Measurements from ENCODE around the gene PIK3CD. TPM values are rescaled to one million over a fixed set of nuclear protein-coding genes. Genes with fewer than 3 reads are reported as not detected.

The PIK3CD gene
- total RNA-seq: 100 to 1,000 TPM; 129 to 138 TPM

DNA sequence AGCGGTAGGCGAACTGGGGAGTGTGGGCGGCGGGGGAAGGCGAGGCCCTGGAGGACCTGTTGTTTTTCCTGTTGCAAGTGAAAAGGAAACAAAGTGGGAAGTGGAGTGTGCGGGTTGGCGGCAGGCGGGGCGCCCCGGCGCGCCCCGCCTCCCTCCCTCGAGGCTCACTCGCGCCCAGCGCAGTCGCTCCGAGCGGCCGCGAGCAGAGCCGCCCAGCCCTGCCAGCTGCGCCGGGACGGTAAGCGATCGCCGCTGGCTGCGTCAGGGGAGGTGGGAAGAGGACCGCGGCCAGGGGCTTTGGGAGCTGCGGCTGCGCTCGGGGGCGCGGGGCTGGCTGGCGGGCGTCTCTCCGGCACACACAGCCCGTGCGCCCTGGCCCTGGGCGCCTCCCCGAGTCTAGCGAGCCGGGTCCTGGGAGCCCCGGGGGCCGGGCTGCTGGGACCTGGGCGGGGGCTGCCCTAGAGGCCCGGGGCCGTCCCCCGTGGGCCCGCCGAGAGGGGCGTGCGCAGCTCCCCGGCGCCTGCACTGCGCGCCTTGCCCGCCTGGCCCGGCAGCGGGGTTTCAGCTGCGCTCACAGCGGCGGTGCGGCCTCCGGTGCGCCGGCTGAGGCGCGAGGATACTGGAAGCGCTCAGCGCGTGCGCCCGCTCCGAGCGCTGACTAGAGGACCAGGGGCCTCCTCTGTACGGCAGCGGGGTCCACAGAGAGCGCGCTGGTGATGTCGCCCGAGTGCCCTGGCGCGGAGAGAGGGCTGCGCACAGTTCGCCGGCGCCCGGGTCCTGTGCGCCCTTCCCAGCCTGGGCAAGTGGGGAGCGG lies at the start of gene PIK3CD:
Gene PIK3CD (plus strand): TSS at position 167 of the 814 bp plus-strand sequence. CDS start 58,725 bp downstream, outside the sequence.
- ChIA-PET CTCF (interaction anchor here (1.2 to 9.0 kb wide), 8 partner anchors 19 to 73 kb away, joined by 3 to 113 read pairs (median 4); no protein-coding TSS in a partner anchor), POLR2A (interaction anchor here (0.6 to 7.1 kb wide), 5 partner anchors 15 to 136 kb away, joined by 3 to 114 read pairs (median 4); no protein-coding TSS in a partner anchor)
- H3K27ac Mint-ChIP-seq: peak within 1 kb of the TSS; percentile 100
- peak within 1 kb of the TSS; percentile 97 for H3K4me3 Mint-ChIP-seq
- DNase-seq: peak; percentile 61
- peaks cover 18% of the 10 kb centered on the region for H3K36me3 Mint-ChIP-seq
- no peaks in the 10 kb centered on the region for H3K27me3 Mint-ChIP-seq
- H3K9me3 Mint-ChIP-seq: no peaks in the 10 kb centered on the region
- peaks cover 39% of the 10 kb centered on the region for H3K4me1 Mint-ChIP-seq (ENCODE audit: low read depth)
- intact Hi-C loops (cut with micrococcal nuclease): no loop called here

GRCh38 chr1:9601942-9602793 lies 49.4 kb upstream of the PIK3CD start:
- Mint-ChIP-seq H3K27me3 (no peaks in the 10 kb centered on the region), H3K36me3 (peaks cover 2% of the 10 kb centered on the region), H3K4me1 (ENCODE audit: low read depth) (no peaks in the 10 kb centered on the region), H3K27ac (no peak overlapping the region), H3K9me3 (no peaks in the 10 kb centered on the region), H3K4me3 (no peak overlapping the region)
- CTCF ChIA-PET: no interaction called here
- POLR2A ChIA-PET: no interaction called here
- intact Hi-C loops (cut with micrococcal nuclease): no loop called here
- DNase-seq: no peak

- Mint-ChIP-seq H3K36me3 (peaks cover 2% of the 10 kb centered on the region), H3K4me3 (no peak overlapping the region), H3K9me3 (no peaks in the 10 kb centered on the region), H3K27me3 (no peaks in the 10 kb centered on the region), H3K27ac (no peak overlapping the region), H3K4me1 (ENCODE audit: low read depth) (no peaks in the 10 kb centered on the region)
- POLR2A ChIA-PET: no interaction called here
- CTCF ChIA-PET: no interaction called here
- intact Hi-C loops (cut with micrococcal nuclease): no loop called here
- no peak for DNase-seq
Observed at GRCh38 chr1:9602794-9603167, 48.8 kb upstream of the PIK3CD start.

DNA sequence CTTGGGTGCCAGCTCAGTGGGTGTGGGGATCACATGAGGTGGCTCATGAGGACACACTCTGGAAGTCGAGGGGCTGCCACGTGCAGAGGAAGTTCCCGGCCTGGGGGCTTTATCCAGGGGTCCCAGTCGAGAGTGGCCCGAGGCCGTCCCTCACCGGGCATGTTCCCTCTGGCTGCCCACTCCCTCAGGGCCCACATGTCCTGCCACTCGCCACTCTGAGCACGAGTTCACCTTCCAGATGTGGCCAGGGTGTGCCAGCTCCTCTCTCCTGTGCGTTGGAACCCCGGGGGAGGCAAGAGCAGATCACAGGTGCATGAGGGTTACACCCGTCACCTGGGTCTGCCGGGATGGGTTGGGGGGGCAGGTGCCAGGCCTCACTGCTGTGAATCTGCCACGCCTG lies 48.2 kb upstream of the PIK3CD start:
- Mint-ChIP-seq H3K4me1 (ENCODE audit: low read depth) (no peaks in the 10 kb centered on the region), H3K9me3 (no peaks in the 10 kb centered on the region), H3K27ac (no peak overlapping the region), H3K27me3 (no peaks in the 10 kb centered on the region), H3K4me3 (no peak overlapping the region), H3K36me3 (no peaks in the 10 kb centered on the region)
- ChIA-PET POLR2A (no interaction called here), CTCF (no interaction called here)
- intact Hi-C loops (cut with micrococcal nuclease): no loop called here
- DNase-seq: no peak

DNA sequence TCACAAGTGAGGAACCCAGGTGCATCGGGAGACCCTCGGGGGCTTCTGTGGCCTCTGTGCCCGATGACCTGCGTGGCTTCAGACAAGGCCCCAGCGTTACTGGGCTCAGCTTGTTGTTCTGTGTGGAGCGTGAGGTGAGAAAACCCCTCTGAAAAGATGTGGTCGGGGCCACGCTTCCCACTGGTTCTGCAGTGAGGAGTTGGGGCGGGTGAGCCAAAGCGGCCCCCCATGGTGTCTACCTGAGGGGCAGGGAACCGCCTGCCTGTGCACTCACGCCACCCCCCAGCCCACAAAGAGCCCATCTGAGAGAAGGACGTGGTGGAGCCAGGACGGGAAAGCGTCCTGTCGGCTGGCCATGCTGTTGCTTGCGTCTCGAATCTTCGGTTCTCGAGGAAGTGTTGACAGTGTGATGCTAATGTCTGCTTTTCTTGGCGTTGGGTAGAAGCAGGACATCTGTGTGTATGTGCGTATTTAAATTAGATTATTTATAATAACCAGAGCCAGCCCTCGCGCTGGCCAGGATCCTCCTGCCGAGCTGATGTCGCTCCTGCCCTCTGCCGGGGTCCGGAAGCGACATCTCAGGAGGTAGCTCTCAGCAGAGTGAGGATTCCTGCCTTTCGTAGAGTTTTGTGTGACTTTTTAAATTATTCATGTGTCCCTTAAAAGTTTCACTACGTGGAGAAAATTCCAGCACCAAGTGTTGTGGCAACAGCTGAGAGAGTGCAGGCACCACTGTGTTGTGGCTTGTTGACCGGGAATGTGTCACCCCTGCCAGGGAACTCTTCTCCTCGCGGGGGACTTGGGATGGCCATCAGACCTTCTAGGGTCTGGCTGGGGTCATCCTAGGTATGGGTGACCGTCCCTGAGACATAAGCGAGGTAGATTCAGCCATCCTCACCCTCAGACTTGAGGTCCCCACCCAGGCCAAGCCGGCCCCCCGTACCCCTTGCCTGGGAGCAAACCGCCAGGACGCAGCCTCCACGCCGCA lies 47.5 kb upstream of the PIK3CD start:
- H3K27ac Mint-ChIP-seq: no peak overlapping the region
- no peak for DNase-seq
- ChIA-PET POLR2A (no interaction called here), CTCF (no interaction called here)
- H3K4me3 Mint-ChIP-seq: no peak overlapping the region
- H3K27me3 Mint-ChIP-seq: no peaks in the 10 kb centered on the region
- no peaks in the 10 kb centered on the region for H3K36me3 Mint-ChIP-seq
- no peaks in the 10 kb centered on the region for H3K4me1 Mint-ChIP-seq (ENCODE audit: low read depth)
- H3K9me3 Mint-ChIP-seq: no peaks in the 10 kb centered on the region
- intact Hi-C loops (cut with micrococcal nuclease): no loop called here

DNA sequence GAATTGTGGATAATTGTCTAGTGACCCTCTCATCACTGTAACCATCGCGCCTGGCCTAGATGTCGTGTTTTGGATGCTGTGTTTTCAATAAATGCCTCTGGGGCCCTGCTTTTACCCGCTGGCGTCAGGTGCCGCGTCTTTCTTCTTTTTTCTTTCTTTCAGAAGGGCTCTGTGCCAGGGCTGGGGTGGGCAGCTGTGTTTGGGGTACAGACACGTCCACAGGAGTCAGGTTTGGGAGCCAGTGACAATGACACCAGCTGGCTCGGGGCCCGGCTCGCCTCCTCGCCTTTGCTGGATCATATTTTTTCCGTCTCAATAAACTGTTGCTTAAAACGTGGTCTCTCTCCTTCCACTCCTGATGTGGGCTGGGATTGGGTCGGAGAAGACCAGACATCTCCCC lies 46.7 kb upstream of the PIK3CD start:
- Mint-ChIP-seq H3K27me3 (no peaks in the 10 kb centered on the region), H3K9me3 (no peaks in the 10 kb centered on the region), H3K36me3 (no peaks in the 10 kb centered on the region), H3K27ac (no peak overlapping the region), H3K4me3 (no peak overlapping the region), H3K4me1 (ENCODE audit: low read depth) (no peaks in the 10 kb centered on the region)
- intact Hi-C loops (cut with micrococcal nuclease): no loop called here
- no peak for DNase-seq
- CTCF ChIA-PET: no interaction called here
- POLR2A ChIA-PET: no interaction called here

DNA sequence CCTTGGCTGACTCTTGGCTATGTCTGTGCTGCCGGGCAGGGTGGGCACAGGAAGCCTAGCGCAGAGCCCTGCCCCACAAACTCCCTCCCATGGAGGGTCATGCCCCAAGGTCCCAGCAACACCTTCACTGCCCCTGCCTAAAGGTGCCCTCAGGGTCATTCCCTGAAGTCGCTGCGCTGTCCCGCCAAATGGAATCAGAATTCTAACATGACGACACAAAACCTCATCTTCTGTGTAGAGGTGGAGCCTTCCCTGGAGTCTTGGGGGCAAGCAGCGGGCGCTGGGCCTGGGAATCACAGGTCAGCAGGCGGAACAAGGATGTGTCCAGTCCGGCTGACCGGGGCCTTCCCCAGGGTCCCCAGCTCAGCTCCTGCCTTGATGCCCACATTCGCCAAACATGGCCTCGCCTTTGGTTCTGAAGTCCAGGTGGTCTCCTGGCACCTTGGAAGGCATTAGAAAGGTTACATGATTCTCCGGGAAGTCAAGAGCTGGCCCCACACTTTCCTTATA lies 45.5 kb upstream of the PIK3CD start:
- no peak overlapping the region for H3K4me3 Mint-ChIP-seq
- no peak for DNase-seq
- intact Hi-C loops (cut with micrococcal nuclease): no loop called here
- POLR2A ChIA-PET: no interaction called here
- H3K36me3 Mint-ChIP-seq: peaks cover 2% of the 10 kb centered on the region
- no peaks in the 10 kb centered on the region for H3K4me1 Mint-ChIP-seq (ENCODE audit: low read depth)
- no peaks in the 10 kb centered on the region for H3K27me3 Mint-ChIP-seq
- no peaks in the 10 kb centered on the region for H3K9me3 Mint-ChIP-seq
- H3K27ac Mint-ChIP-seq: no peak overlapping the region
- CTCF ChIA-PET: no interaction called here

GRCh38 chr1:9606458-9606857 lies 45.1 kb upstream of the PIK3CD start:
- Mint-ChIP-seq H3K4me3 (no peak overlapping the region), H3K4me1 (ENCODE audit: low read depth) (no peaks in the 10 kb centered on the region), H3K27ac (no peak overlapping the region), H3K9me3 (no peaks in the 10 kb centered on the region), H3K27me3 (no peaks in the 10 kb centered on the region), H3K36me3 (peaks cover 2% of the 10 kb centered on the region)
- CTCF ChIA-PET: no interaction called here
- POLR2A ChIA-PET: no interaction called here
- intact Hi-C loops (cut with micrococcal nuclease): no loop called here
- no peak for DNase-seq

GRCh38 chr1:9606948-9607347 lies 44.6 kb upstream of the PIK3CD start:
- intact Hi-C loops (cut with micrococcal nuclease): no loop called here

DNA sequence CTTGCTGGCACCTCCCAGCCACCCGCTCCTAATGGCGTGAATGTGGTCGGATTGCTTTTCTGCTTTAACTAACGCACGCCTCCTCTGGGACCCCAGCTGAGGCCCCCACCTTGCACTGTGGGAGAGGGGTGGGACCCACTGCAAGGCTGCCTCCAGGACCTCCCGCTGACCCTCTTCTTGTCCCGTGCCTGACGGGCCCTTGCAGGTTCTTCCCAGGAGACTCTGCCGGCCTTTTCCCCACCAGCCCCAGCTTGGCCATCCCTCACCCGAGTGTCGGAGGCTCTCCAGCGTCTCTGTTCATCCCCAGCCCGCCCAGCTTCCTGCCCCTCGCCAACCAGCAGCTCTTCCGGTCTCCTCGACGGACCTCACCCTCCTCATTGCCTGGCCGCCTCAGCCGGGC lies 44.2 kb upstream of the PIK3CD start:
- Mint-ChIP-seq H3K4me3 (no peak overlapping the region), H3K27ac (no peak overlapping the region), H3K9me3 (no peaks in the 10 kb centered on the region), H3K27me3 (no peaks in the 10 kb centered on the region), H3K36me3 (peaks cover 2% of the 10 kb centered on the region), H3K4me1 (ENCODE audit: low read depth) (no peaks in the 10 kb centered on the region)
- DNase-seq: no peak
- CTCF ChIA-PET: no interaction called here
- POLR2A ChIA-PET: no interaction called here
- intact Hi-C loops (cut with micrococcal nuclease): no loop called here

More at GRCh38 chr1:9606948-9607347, 44.6 kb upstream of the PIK3CD start:
- no peaks in the 10 kb centered on the region for H3K4me1 Mint-ChIP-seq (ENCODE audit: low read depth)
- ChIA-PET CTCF (no interaction called here), POLR2A (no interaction called here)
- peaks cover 2% of the 10 kb centered on the region for H3K36me3 Mint-ChIP-seq
- H3K27ac Mint-ChIP-seq: no peak overlapping the region
- DNase-seq: no peak
- H3K4me3 Mint-ChIP-seq: no peak overlapping the region
- no peaks in the 10 kb centered on the region for H3K27me3 Mint-ChIP-seq
- H3K9me3 Mint-ChIP-seq: no peaks in the 10 kb centered on the region

GRCh38 chr1:9609998-9610397 lies 41.5 kb upstream of the PIK3CD start:
- intact Hi-C loops (cut with micrococcal nuclease): no loop called here
- ChIA-PET POLR2A (no interaction called here), CTCF (interaction anchor here (0.6 to 1.1 kb wide), 3 partner anchors 21 to 646 kb away, joined by 3 read pairs; no protein-coding TSS in a partner anchor)
- H3K9me3 Mint-ChIP-seq: no peaks in the 10 kb centered on the region
- no peaks in the 10 kb centered on the region for H3K4me1 Mint-ChIP-seq (ENCODE audit: low read depth)
- no peak for DNase-seq
- no peaks in the 10 kb centered on the region for H3K27me3 Mint-ChIP-seq
- no peak overlapping the region for H3K27ac Mint-ChIP-seq
- H3K4me3 Mint-ChIP-seq: no peak overlapping the region
- peaks cover 8% of the 10 kb centered on the region for H3K36me3 Mint-ChIP-seq

Data from activated CD4-positive, alpha-beta memory T cell treated with anti-CD3 and anti-CD28 coated beads for 36 hours (primary cell).